Prostate gland (tissue), 2 donors: ENCODE data around the gene FAM83G. TPM values are rescaled to one million over a fixed set of nuclear protein-coding genes. Genes with fewer than 3 reads are reported as not detected.
"Not testable (repeated sequence)": the region's sequence is repeated elsewhere in the genome, so short reads cannot be mapped to it uniquely, and the experiment has no call there.

ENCODE experiments used
- DNase-seq: peaks from one replicate; pipeline ENCODE4 v3.0.0-alpha.2; 2019; ENCODE audit warnings: low spot score
- H3K27ac ChIP-seq, 2 donors: fragments of 200-600 bp; sonication (generic); 2 replicates each; pipeline ENCODE4 v1.5.1; 2017 to 2019
- H3K27me3 ChIP-seq: fragments of 200-600 bp; sonication (generic); replicated peaks from 2 replicates; pipeline ENCODE4 v1.5.1; 2019; ENCODE audit not compliant: insufficient read depth
- H3K36me3 ChIP-seq, 2 donors: fragments of 200-600 bp; sonication (generic); 1 replicate in 1 of 2; 2 replicates in 1 of 2; pipeline versions ENCODE4 v1.5.1 to v1.8.1; 2017 to 2019
- H3K4me1 ChIP-seq: fragments of 200-600 bp; sonication (generic); replicated peaks from 2 replicates; pipeline ENCODE4 v1.5.1; 2019
- H3K4me3 ChIP-seq, 2 donors: fragments of 200-600 bp; sonication (generic); 2 replicates each; pipeline ENCODE4 v1.5.1; 2017 to 2019
- H3K9me3 ChIP-seq: fragments of 200-600 bp; sonication (generic); 2 replicates; pipeline ENCODE4 v1.5.1; 2017
- POLR2A ChIP-seq: fragments of 450-650 bp; IDR thresholded peaks from one replicate; pipeline ENCODE4 v1.6.1; 2016; ENCODE audit warnings: antibody characterized with exemption, mild to moderate bottlenecking
- POLR2AphosphoS5 ChIP-seq: sonication (generic); formaldehyde crosslinking; IDR thresholded peaks from one replicate; pipeline ENCODE4 v1.6.1; 2017; ENCODE audit warnings: antibody characterized with exemption
- WGBS: methylation state at CpG from one replicate; pipeline ENCODE4 v1.1.5; 2018; 5-methylcytosine and 5-hydroxymethylcytosine counted together
- intact Hi-C: fragments of 100-400 bp; cut with DNase I; formaldehyde crosslinking; loops from one replicate; pipeline ENCODE4 v1.14.2; 2022
- total RNA-seq, 2 donors: library from RNA; depleted of rRNA; stranded (reverse); fragments of >200 nt; gene quantifications; one replicate each; pipeline ENCODE4 v1.1.0, GENCODE V29; 2016
- TF ChIP-seq, protein P1 (sequence below), 4 experiments: fragments of 200-600 bp in 2 of 4; fragments of 450-650 bp in 2 of 4; sonication (generic) in 2 of 4; IDR thresholded peaks; 1 replicate in 3 of 4; 2 replicates in 1 of 4; pipeline ENCODE4 v1.5.1; 2016 to 2019; ENCODE audit warnings: antibody characterized with exemption in 4 of 4, mild to moderate bottlenecking in 2 of 4, moderate library complexity in 2 of 4

Gene FAM83G
- total RNA-seq, 2 donors from 2014 or later: 7.3 to 9.5 TPM

DNA sequence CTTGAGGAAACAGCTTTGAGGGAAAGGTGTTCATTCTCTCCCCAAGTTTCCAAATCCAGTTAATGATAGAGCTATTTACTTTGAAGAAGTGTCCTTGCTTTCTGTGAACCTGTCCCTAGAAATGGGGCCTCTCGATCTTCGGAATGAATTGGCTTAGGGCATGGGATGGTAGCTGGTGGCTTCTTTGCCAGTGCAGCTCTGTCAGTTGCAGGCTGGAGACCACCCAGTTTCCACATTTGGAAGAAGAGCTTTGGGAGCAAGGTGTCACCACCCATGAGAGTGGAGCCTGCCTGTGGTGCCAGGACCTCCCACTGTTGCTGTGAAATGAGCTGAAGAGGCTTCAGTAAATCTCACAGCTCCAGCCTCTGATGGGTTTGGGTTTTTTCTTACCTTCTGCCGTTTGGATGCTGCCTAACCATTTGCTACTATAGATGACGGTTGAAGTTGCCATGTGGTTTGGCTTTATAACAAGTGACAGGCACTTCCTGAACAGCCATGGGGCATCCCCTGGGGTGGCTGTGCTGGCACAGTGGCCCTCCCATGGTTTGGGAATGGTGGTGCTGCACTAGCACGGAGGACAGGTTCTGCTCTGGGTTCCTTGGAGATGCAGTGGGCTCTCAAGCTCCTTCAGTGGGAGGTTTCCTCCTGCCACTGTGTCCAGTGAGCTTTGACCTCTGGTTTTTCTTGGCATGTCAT, 72.1 kb downstream of the FAM83G start:
- DNase-seq: no peak
- Histone ChIP-seq H3K36me3 (no peaks in the 10 kb centered on the region), H3K27ac (no peak overlapping the region), H3K27me3 (no peaks in the 10 kb centered on the region), H3K9me3 (no peaks in the 10 kb centered on the region), H3K4me3 (no peak overlapping the region), H3K4me1 (no peaks in the 10 kb centered on the region)
- TF ChIP-seq POLR2AphosphoS5: no peak
- no peak for TF ChIP-seq POLR2A
- TF ChIP-seq, protein P1, sequence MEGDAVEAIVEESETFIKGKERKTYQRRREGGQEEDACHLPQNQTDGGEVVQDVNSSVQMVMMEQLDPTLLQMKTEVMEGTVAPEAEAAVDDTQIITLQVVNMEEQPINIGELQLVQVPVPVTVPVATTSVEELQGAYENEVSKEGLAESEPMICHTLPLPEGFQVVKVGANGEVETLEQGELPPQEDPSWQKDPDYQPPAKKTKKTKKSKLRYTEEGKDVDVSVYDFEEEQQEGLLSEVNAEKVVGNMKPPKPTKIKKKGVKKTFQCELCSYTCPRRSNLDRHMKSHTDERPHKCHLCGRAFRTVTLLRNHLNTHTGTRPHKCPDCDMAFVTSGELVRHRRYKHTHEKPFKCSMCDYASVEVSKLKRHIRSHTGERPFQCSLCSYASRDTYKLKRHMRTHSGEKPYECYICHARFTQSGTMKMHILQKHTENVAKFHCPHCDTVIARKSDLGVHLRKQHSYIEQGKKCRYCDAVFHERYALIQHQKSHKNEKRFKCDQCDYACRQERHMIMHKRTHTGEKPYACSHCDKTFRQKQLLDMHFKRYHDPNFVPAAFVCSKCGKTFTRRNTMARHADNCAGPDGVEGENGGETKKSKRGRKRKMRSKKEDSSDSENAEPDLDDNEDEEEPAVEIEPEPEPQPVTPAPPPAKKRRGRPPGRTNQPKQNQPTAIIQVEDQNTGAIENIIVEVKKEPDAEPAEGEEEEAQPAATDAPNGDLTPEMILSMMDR (IDR thresholded peaks at IDR 0.05): no peak
- intact Hi-C loops: no loop called here
- WGBS: 68% methylated on average over 5 of the region's 5 CpGs

DNA sequence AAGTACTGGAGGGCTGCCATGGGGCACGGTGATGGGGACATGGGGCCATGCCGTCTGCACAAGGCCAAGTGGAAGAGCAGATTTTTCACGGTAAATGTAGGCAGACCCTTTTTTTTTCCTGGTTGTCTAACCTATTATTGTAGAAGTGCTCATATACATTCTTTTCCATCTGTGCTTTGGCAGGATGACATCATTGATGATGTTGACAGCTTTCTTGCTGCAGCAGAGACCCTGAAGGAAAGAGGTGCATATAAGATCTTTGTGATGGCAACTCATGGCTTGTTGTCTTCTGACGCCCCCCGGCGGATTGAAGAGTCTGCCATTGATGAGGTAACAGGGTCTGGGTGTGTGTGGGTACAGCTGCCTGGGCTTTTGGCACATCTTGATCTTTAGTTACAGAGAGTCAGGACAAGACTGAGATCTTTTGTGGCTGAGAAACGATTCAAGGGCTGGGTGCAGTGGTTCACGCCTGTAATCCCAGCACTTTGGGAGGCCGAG, 75.9 kb downstream of the FAM83G start:
- Histone ChIP-seq H3K4me3 (no peak overlapping the region), H3K9me3 (no peaks in the 10 kb centered on the region), H3K27ac (no peak overlapping the region), H3K4me1 (no peaks in the 10 kb centered on the region), H3K36me3 (no peaks in the 10 kb centered on the region), H3K27me3 (no peaks in the 10 kb centered on the region)
- DNase-seq: no peak
- intact Hi-C loops: no loop called here
- TF ChIP-seq POLR2AphosphoS5: no peak
- TF ChIP-seq, protein P1 (IDR thresholded peaks at IDR 0.05): no peak
- no peak for TF ChIP-seq POLR2A
- WGBS: 92% methylated on average over 9 of the region's 9 CpGs

DNA sequence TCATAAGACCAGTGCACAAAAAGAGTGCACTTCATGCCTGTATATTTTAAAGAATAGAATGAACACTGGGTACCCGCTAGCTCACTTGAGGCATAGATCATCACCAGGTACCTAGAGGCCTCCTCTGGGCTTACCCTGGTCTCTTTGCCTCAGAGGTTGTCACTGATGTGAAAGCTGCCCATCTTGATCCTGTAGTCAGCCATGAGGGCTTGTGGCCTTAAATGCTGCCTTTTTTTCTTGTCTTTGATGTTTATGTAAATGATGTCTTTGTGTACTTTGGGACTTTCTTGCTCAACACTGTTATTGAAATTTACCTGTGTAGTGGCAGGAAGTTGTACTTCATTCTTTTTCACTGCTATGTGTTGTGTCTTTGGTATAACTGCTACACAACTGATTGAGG, 79.4 kb downstream of the FAM83G start:
- no peaks in the 10 kb centered on the region for H3K36me3 ChIP-seq
- no peak overlapping the region for H3K4me3 ChIP-seq
- no peaks in the 10 kb centered on the region for H3K27me3 ChIP-seq
- H3K4me1 ChIP-seq: no peaks in the 10 kb centered on the region
- intact Hi-C loops: no loop called here
- DNase-seq: no peak
- 100% methylated on average over 1 of the region's 1 CpG for WGBS
- TF ChIP-seq POLR2A (no peak), POLR2AphosphoS5 (no peak)
- TF ChIP-seq, protein P1 (IDR thresholded peaks at IDR 0.05): no peak
- H3K9me3 ChIP-seq: no peaks in the 10 kb centered on the region
- no peak overlapping the region for H3K27ac ChIP-seq

- DNase-seq, H3K9me3 ChIP-seq, H3K36me3 ChIP-seq, intact Hi-C loops, H3K27ac ChIP-seq, H3K4me1 ChIP-seq, H3K27me3 ChIP-seq, H3K4me3 ChIP-seq: not testable (repeated sequence)
- WGBS: 98% methylated on average over 7 of the region's 7 CpGs
Measured at GRCh38 chr17:18922596-18922995, 82.0 kb downstream of the FAM83G start.

DNA sequence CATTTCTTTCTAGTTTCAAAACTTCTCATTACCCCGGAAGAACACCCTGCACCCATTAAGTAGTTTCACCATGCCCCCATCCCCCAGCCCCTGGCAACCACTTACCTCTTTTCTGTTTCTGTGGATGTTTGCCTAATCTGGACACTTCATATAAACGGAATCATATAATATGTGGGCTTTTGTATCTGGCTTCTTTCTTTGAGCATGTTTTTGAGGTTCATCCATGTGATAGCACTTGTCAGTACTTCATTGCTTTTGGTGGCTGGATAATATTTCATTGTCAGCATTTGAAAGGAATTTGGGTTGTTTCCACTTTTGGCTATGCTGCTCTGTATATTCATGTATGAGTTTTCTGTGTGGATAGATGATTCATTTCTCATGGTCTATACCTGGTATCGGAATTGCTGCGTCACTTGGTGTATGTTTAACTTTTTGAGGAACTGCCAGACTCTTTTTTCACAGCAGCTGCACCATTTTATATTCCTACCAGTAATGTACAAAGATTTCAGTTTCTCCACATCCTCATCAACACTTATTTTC, 82.6 kb downstream of the FAM83G start:
- WGBS: 57% methylated on average over 4 of the region's 4 CpGs
- Histone ChIP-seq H3K36me3 (no peaks in the 10 kb centered on the region), H3K4me3 (no peak overlapping the region), H3K27ac (no peak overlapping the region), H3K4me1 (no peaks in the 10 kb centered on the region), H3K27me3 (no peaks in the 10 kb centered on the region), H3K9me3 (no peaks in the 10 kb centered on the region)
- TF ChIP-seq POLR2AphosphoS5 (no peak), POLR2A (no peak)
- TF ChIP-seq, protein P1 (IDR thresholded peaks at IDR 0.05): no peak
- intact Hi-C loops: no loop called here
- no peak for DNase-seq
